ENCODE measurements around the gene BCAS4.

- TF ChIP-seq GATA3 (IDR thresholded peaks at IDR 0.05; ENCODE audit: low read depth, low read length) (no peak), GATA2 (IDR thresholded peaks at IDR 0.05; ENCODE audit: low read depth, low read length) (no peak)
Observed at GRCh38 chr20:50786703-50787102, 8.2 kb upstream of the BCAS4 start.
